HCT116 (cell line): Measurements from ENCODE around the gene SNAPC2. TPM values are rescaled to one million over a fixed set of nuclear protein-coding genes. Genes with fewer than 3 reads are reported as not detected.

Source experiments
- ATAC-seq: fragments of 200-7000 bp; cut with Tn5 transposase; 2 replicates; pipeline ENCODE4 v1.9.1; 2020; ENCODE audit warnings: mild to moderate bottlenecking, moderate library complexity
- BruUV-seq: library from RNA; stranded (reverse); fragments of 400-500 nt; replicated peaks from 2 replicates; lab custom pipeline; 2021; lab: Mats Ljungman, UMichigan
- CTCF ChIA-PET: fragments of 300-600 bp; sonication (Branson Sonifier 250); formaldehyde crosslinking; loops from one replicate; lab custom pipeline; 2021; ENCODE audit warnings: antibody characterized with exemption; lab: Charles Lee
- POLR2A ChIA-PET: fragments of 300-600, 350-600 bp; sonication (Branson Sonifier 250); formaldehyde crosslinking; loops from one replicate; lab custom pipeline; 2021; ENCODE audit warnings: antibody characterized with exemption; lab: Charles Lee
- RAD21 ChIA-PET, 2 experiments: fragments of 300-600 bp; sonication (Branson Sonifier 250); formaldehyde crosslinking; loops; one replicate each; lab custom pipeline; 2023; ENCODE audit warnings: low total read pairs in 2 of 2; ENCODE audit not compliant: uncharacterized antibody in 2 of 2, unreplicated experiment in 2 of 2, low non-redundant PET in 1 of 2; lab: Charles Lee
- DNase-seq: peaks from one replicate; pipeline ENCODE4 v3.0.0-alpha.2; 2010; ENCODE audit warnings: low read depth, low spot score
- H2AFZ ChIP-seq: fragments of 200-600 bp; shearing (Covaris generic), sonication (generic); 2 replicates; pipeline ENCODE4 v1.6.1; 2017; ENCODE audit warnings: low read depth, mixed run types, mixed read lengths, antibody characterized with exemption, low read length; ENCODE audit not compliant: poor library complexity, severe bottlenecking
- H3K27ac ChIP-seq: 2 replicates; pipeline ENCODE4 v1.5.1; 2012; ENCODE audit warnings: low read depth, low read length
- H3K27me3 ChIP-seq: fragments of 200-600 bp; sonication (generic); 2 replicates; pipeline ENCODE4 v1.6.1; 2016; ENCODE audit warnings: mixed run types, low read length, mixed read lengths; ENCODE audit not compliant: insufficient read depth
- H3K36me3 ChIP-seq, 2 experiments: fragments of 200-500 bp in 1 of 2; fragments of 200-600 bp in 1 of 2; sonication (Bioruptor generic) in 1 of 2; sonication (generic) in 1 of 2; 2 replicates each; pipeline versions ENCODE4 v1.5.1 to v1.6.1; 2014 to 2016; ENCODE audit warnings: low read length in 2 of 2, inconsistent platforms in 1 of 2, mixed read lengths in 1 of 2, mixed run types in 1 of 2; ENCODE audit not compliant: insufficient read depth in 2 of 2, control insufficient read depth in 1 of 2
- H3K4me1 ChIP-seq, 2 experiments: fragments of 200-600 bp in 1 of 2; sonication (generic) in 1 of 2; 2 replicates each; pipeline versions ENCODE4 v1.5.1 to v1.6.1; 2012 to 2017; ENCODE audit warnings: low read length in 2 of 2, inconsistent platforms in 1 of 2, mild to moderate bottlenecking in 1 of 2, mixed read lengths in 1 of 2, mixed run types in 1 of 2, moderate library complexity in 1 of 2; ENCODE audit not compliant: insufficient read depth in 2 of 2, control insufficient read depth in 1 of 2
- H3K4me2 ChIP-seq: fragments of 200-600 bp; sonication (generic); 2 replicates; pipeline ENCODE4 v1.6.1; 2017; ENCODE audit warnings: mixed run types, low read length, mixed read lengths
- H3K4me3 ChIP-seq, 2 experiments: fragments of 200-600 bp in 1 of 2; sonication (generic) in 1 of 2; replicated peaks in 1 of 2; 2 replicates each; pipeline ENCODE4 v1.5.1; 2011 to 2016; ENCODE audit warnings: low read length in 2 of 2, control low read depth in 1 of 2, low read depth in 1 of 2, mild to moderate bottlenecking in 1 of 2, mixed read lengths in 1 of 2, mixed run types in 1 of 2
- H3K79me2 ChIP-seq: fragments of 200-600 bp; sonication (generic); 2 replicates; pipeline ENCODE4 v1.6.1; 2017; ENCODE audit warnings: mild to moderate bottlenecking, mixed run types, low read length, moderate library complexity, mixed read lengths; ENCODE audit not compliant: insufficient read depth
- H3K9ac ChIP-seq: fragments of 200-600 bp; sonication (generic); 2 replicates; pipeline ENCODE4 v1.6.1; 2016; ENCODE audit warnings: low read length, mixed read lengths
- H3K9me2 ChIP-seq: fragments of 200-600 bp; sonication (generic), shearing (Covaris generic); 2 replicates; pipeline ENCODE4 v1.6.1; 2017; ENCODE audit warnings: mixed run types, mild to moderate bottlenecking, moderate library complexity; ENCODE audit not compliant: insufficient read depth
- H3K9me3 ChIP-seq, 2 experiments: fragments of 200-500 bp in 1 of 2; fragments of 200-600 bp in 1 of 2; sonication (Bioruptor generic) in 1 of 2; sonication (generic) in 1 of 2; 2 replicates each; pipeline ENCODE4 v1.6.1; 2014 to 2017; ENCODE audit warnings: low read length in 2 of 2, mixed read lengths in 2 of 2, inconsistent platforms in 1 of 2, low read depth in 1 of 2, mild to moderate bottlenecking in 1 of 2, mixed run types in 1 of 2, moderate library complexity in 1 of 2; ENCODE audit not compliant: control insufficient read depth in 1 of 2, insufficient read depth in 1 of 2
- H4K20me1 ChIP-seq: fragments of 200-600 bp; sonication (generic), shearing (Covaris generic); 2 replicates; pipeline ENCODE4 v1.6.1; 2017; ENCODE audit warnings: mixed run types, mild to moderate bottlenecking, moderate library complexity; ENCODE audit not compliant: insufficient read depth
- CTCF ChIP-seq, 3 experiments: fragments of 200-600 bp in 1 of 3; sonication (generic) in 1 of 3; IDR thresholded peaks in 2 of 3; conservative IDR thresholded peaks in 1 of 3; 2 replicates each; pipeline ENCODE4 v1.5.1; 2012 to 2017; ENCODE audit warnings: low read depth in 2 of 3, low read length in 2 of 3, antibody characterized with exemption in 1 of 3, borderline replicate concordance in 1 of 3, control low read depth in 1 of 3, mild to moderate bottlenecking in 1 of 3, mixed read lengths in 1 of 3, mixed run types in 1 of 3, moderate library complexity in 1 of 3; ENCODE audit not compliant: insufficient read depth in 1 of 3
- MAX ChIP-seq: IDR thresholded peaks from 2 replicates; pipeline ENCODE4 v1.6.1; 2012
- POLR2AphosphoS5 ChIP-seq: IDR thresholded peaks from 2 replicates; pipeline ENCODE4 v1.6.1; 2011; ENCODE audit warnings: mild to moderate bottlenecking, low read depth, low read length, moderate library complexity
- ZFX ChIP-seq: fragments of 450-650 bp; IDR thresholded peaks from 2 replicates; pipeline ENCODE4 v1.6.1; 2017
- intact Hi-C: fragments of 100-400 bp; cut with micrococcal nuclease; formaldehyde crosslinking; loops from 2 replicates; pipeline ENCODE4 v1.10.0; 2022
- total RNA-seq: library from RNA; stranded (reverse); gene quantifications from one replicate; pipeline ENCODE4 v1.2.1, GENCODE V29; 2021; ENCODE audit not compliant: unreplicated experiment
- TF ChIP-seq, protein P1 (sequence below): IDR thresholded peaks from 2 replicates; pipeline ENCODE4 v1.6.1; 2011; ENCODE audit warnings: mild to moderate bottlenecking, low read length, moderate library complexity; ENCODE audit not compliant: insufficient replicate concordance; ENCODE audit errors: extremely low read depth

Gene SNAPC2
- total RNA-seq, 1 experiment from 2014 or later: 42.9 TPM

DNA sequence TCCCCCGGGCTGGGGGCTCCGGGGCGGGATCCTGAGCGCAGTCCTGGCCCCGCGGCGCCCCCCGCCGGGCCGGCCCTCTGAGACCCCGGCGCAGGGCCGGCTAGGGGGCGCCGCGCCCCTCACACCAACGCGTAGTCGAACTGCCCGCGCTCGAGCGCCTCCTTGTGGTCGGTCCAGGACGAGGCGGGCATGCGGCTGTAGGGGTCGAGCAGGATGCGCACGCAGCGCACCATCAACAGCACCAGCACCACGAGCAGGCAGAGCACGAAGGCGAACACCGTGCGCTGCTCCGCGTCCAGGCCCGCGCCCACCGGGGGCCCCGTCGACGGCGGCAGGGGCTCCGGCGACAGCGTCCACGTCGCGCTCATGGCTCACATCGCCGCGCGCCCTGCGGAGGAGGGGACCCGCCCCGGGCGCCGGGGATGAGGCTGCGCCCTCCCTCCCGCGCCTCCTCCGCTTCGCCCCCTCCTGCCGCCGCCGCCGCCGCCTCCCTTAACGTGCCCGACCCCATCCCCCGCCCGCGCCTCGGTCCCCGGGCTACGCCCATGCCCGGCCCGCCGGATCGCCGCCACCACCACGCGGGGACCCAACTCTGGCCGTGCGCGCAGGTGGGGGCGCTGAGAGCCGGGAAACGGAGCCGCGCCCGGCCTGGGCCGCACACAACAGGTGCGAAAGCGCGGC lies 5.2 kb downstream of the SNAPC2 start:
- Histone ChIP-seq H3K36me3 (peaks cover 0 to 12% of the 10 kb centered on the region in 2 experiments; a peak in 3 of 4 replicates), H3K4me3 (peak overlapping the region; percentile 15 to 50), H2AFZ (no peak overlapping the region), H3K27me3 (no peaks in the 10 kb centered on the region), H3K27ac (peak overlapping the region; percentile 71), H3K9ac (peak overlapping the region; percentile 56), H3K79me2 (no peaks in the 10 kb centered on the region; the same call in 1 of the 2 replicates), H4K20me1 (no peaks in the 10 kb centered on the region), H3K9me2 (no peaks in the 10 kb centered on the region), H3K4me2 (peak overlapping the region; percentile 69), H3K9me3 (no peaks in the 10 kb centered on the region), H3K4me1 (peaks cover 27 to 56% of the 10 kb centered on the region in 2 experiments)
- peak; percentile 56 for DNase-seq
- TF ChIP-seq MAX: peak; percentile 99
- peak; percentile 39 for TF ChIP-seq POLR2AphosphoS5
- TF ChIP-seq, protein P1, sequence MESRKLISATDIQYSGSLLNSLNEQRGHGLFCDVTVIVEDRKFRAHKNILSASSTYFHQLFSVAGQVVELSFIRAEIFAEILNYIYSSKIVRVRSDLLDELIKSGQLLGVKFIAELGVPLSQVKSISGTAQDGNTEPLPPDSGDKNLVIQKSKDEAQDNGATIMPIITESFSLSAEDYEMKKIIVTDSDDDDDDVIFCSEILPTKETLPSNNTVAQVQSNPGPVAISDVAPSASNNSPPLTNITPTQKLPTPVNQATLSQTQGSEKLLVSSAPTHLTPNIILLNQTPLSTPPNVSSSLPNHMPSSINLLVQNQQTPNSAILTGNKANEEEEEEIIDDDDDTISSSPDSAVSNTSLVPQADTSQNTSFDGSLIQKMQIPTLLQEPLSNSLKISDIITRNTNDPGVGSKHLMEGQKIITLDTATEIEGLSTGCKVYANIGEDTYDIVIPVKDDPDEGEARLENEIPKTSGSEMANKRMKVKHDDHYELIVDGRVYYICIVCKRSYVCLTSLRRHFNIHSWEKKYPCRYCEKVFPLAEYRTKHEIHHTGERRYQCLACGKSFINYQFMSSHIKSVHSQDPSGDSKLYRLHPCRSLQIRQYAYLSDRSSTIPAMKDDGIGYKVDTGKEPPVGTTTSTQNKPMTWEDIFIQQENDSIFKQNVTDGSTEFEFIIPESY: no peak
- peak; percentile 85 to 89 (median 89) for TF ChIP-seq CTCF (IDR thresholded peaks at IDR 0.05 in 2 of 3, conservative IDR thresholded peaks at IDR 0.05 in 1 of 3; ENCODE audit: borderline replicate concordance in 1 of 3, insufficient read depth in 1 of 3, low read depth in 2 of 3, low read length in 2 of 3)
- peak; percentile 44; the same call in 1 of the 2 replicates for TF ChIP-seq ZFX
- peak; percentile 54 for ATAC-seq
- RAD21 ChIA-PET: no interaction called here
- no TSS peak for BruUV-seq
- intact Hi-C loops: no loop called here
- POLR2A ChIA-PET: no interaction called here
- CTCF ChIA-PET: no interaction called here
